Right lobe of liver (tissue), 4 donors: ENCODE results near the gene CD74.

Source experiments
- POLR2A ChIP-seq: fragments of 450-650 bp; IDR thresholded peaks from one replicate; pipeline ENCODE4 v1.6.1; 2017; ENCODE audit warnings: antibody characterized with exemption, mild to moderate bottlenecking
- TF ChIP-seq, protein P1 (sequence below), 4 donors: fragments of 200-600 bp in 3 of 4; fragments of 450-650 bp in 1 of 4; IDR thresholded peaks; one replicate each; pipeline versions ENCODE4 v1.5.1 to v1.8.0; 2016 to 2022; ENCODE audit warnings: antibody characterized with exemption in 4 of 4, mild to moderate bottlenecking in 2 of 4
- donor health status: DM: no; HTN: no; CAD: no.
- donor health status: DM: no; HTN: no; CAD: no.
- donor health status: DM: no; HTN: yes; CAD: no.

GRCh38 chr5:150356575-150357294, 56.0 kb downstream of the CD74 start:
- TF ChIP-seq, protein P1, sequence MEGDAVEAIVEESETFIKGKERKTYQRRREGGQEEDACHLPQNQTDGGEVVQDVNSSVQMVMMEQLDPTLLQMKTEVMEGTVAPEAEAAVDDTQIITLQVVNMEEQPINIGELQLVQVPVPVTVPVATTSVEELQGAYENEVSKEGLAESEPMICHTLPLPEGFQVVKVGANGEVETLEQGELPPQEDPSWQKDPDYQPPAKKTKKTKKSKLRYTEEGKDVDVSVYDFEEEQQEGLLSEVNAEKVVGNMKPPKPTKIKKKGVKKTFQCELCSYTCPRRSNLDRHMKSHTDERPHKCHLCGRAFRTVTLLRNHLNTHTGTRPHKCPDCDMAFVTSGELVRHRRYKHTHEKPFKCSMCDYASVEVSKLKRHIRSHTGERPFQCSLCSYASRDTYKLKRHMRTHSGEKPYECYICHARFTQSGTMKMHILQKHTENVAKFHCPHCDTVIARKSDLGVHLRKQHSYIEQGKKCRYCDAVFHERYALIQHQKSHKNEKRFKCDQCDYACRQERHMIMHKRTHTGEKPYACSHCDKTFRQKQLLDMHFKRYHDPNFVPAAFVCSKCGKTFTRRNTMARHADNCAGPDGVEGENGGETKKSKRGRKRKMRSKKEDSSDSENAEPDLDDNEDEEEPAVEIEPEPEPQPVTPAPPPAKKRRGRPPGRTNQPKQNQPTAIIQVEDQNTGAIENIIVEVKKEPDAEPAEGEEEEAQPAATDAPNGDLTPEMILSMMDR (IDR thresholded peaks at IDR 0.05) = no peak
- no peak for TF ChIP-seq POLR2A
